ENCODE results near the gene RAD51B.

Gene RAD51B

GRCh38 chr14:68143341-68143841 lies 323.8 kb downstream of the RAD51B start:
- no peak for DNase-seq (ENCODE audit: low read depth in 2 of 2)

DNA sequence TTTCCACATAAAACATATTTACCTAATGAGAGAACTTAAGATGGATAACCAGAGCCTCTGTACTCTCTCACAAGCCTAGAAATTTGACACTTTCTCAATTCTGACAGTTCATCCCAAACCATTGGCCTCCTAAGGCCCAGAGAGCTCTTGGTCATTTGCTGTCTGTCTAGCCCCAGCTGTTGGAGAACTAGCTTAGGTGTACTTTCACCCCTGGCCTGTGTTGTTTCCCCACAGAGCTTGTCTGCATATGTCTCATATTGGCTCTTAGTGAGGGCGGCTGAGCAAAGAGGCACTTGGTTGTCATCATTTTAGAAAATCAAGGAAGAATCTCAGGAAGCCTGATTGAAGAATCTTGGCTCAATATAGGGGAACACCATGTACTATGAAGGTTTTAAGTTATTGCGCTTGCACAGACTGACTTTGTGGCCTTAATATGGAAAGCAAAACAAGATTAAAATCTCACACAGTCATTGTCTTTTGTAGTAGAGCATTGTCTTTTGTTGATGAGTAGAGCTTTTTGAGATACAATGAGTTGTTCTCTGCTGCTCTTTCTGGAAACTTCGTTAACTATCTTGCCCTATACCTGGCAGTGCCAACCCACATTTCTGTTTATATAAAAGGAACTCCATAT lies 324.6 kb downstream of the RAD51B start:
- no peak for DNase-seq (ENCODE audit: low read depth in 2 of 2)

- no peak for DNase-seq (ENCODE audit: low read depth in 2 of 2)
These were observed 325.5 kb downstream of the RAD51B start for GRCh38 chr14:68145036-68145435.

DNA sequence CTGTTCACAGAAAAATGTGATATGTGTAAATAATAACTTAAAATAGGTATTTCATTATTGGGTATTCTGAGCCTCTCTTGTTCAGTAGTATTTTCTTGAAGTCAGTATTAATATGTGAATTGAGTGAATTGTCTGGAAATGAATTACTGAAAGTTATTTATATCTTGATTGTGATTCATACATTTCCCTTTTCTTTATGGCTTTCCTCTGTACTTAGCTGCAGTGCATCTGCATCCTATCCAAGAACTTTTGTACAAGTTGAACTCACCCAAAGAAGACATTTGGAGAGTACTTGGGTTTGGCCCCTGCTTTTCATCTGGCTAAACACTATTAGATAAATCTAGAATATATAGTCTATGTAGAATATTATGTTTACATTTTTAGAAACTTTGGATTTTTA lies 326.0 kb downstream of the RAD51B start:
- no peak for DNase-seq (ENCODE audit: low read depth in 2 of 2)

- no peak for DNase-seq (ENCODE audit: low read depth in 2 of 2)
These were observed 327.2 kb downstream of the RAD51B start for GRCh38 chr14:68146818-68147217.

DNA sequence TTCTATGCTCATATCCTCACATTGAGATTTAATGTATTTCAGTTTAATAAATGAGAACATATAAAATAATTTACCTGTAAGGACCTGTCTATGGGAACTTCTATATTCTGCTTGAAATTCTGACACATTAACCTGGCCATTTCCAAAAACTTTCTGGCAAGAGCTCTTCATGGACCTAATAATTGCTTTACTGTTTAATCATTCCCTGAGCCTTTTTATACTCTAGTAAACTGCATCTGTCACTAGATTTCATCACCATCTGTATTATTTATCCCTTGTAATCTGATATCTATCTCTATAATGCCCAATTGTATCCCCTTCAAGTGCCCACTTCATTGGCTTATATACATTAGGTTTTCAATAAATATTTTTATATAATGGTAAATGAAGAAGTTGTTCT lies 327.7 kb downstream of the RAD51B start:
- DNase-seq (ENCODE audit: low read depth in 2 of 2) = no peak

DNA sequence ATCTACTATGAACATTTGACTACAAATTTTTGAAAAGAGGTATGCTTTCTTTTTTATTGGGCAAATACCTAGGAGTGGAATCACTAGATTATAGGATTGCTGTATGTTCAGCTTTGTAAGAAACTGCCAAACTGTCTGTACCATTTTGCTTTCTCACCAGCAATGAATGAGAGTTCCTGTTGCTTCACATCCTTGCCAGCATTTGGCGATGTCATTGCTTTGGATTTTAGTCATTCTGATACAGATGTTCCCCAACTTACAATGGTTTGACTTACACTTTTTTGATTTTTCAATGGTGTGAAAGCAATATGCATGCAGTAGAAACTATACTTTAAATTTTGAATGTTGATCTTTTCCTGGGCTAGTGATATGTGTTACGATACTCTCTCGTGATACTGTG lies 328.7 kb downstream of the RAD51B start:
- DNase-seq (ENCODE audit: low read depth in 2 of 2) = no peak

- DNase-seq (ENCODE audit: low read depth in 2 of 2) = no peak
These were observed 329.2 kb downstream of the RAD51B start for GRCh38 chr14:68148763-68149162.

- no peak for DNase-seq (ENCODE audit: low read depth in 2 of 2)
These were observed 333.7 kb downstream of the RAD51B start for GRCh38 chr14:68153275-68153674.

GRCh38 chr14:68154275-68154674 lies 334.7 kb downstream of the RAD51B start:
- DNase-seq (ENCODE audit: low read depth in 2 of 2) = no peak

DNA sequence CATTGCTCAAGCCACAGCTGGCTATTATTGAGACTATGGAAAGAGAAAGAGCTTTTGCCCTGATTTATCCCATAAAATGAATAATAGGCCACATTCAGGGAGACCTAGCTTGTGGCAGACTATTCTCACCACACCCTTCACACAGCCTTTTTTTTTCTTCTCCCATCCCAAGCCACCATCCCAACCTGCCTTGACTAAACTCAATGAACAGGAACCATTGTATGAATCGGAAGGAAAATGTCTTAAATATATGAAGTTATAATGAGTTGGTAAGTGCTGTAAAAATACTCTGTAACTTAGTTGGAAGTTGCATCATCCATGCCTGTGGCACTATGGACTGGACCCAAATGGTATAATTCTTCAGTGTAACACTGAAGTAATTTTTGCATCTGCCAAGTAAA lies 338.4 kb downstream of the RAD51B start:
- DNase-seq (ENCODE audit: low read depth in 2 of 2) = no peak

GRCh38 chr14:68158640-68159039 lies 339.1 kb downstream of the RAD51B start:
- no peak for DNase-seq (ENCODE audit: low read depth in 2 of 2)

DNA sequence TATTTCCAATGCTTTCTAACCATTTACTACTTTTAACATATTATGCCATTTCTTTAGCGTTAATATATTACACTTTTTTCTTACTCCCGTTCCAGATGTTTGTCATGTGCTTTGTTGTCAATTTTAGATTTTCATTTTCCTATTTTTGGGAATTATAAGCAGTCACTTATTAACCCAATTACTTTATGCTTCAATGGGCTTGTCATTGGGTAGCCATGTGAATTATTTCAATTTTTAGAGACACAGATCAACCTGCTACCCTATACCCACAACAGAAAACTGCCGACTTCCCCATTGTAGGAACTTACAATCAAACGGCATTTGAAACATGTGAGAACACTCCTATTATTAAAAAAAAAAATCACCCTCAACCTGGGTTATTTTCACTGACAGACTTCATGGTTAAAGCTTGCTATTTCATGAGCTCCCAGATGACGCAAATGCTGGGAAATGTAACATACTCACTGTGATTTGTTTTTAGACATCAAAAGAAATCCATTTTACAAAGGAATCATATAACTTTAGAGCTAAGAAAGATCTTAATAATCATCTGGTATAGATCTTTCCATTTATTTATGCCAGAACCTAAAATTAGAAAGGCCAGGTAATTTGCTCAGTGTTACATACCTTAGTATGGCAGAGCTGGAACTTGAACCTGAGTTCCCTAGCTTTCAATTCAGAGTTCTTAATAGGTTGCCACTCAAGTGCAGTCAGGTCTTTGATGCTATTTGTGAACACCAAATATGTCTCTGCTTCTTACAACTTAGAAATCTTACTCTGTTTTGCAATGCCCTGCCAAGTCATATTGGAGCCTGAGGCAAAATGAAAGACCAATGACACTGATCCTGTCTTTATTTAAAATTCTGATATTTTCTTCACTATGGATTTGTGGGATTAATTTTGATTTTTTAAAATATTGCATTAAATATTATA lies 340.4 kb downstream of the RAD51B start:
- no peak for DNase-seq (ENCODE audit: low read depth in 2 of 2)

DNA sequence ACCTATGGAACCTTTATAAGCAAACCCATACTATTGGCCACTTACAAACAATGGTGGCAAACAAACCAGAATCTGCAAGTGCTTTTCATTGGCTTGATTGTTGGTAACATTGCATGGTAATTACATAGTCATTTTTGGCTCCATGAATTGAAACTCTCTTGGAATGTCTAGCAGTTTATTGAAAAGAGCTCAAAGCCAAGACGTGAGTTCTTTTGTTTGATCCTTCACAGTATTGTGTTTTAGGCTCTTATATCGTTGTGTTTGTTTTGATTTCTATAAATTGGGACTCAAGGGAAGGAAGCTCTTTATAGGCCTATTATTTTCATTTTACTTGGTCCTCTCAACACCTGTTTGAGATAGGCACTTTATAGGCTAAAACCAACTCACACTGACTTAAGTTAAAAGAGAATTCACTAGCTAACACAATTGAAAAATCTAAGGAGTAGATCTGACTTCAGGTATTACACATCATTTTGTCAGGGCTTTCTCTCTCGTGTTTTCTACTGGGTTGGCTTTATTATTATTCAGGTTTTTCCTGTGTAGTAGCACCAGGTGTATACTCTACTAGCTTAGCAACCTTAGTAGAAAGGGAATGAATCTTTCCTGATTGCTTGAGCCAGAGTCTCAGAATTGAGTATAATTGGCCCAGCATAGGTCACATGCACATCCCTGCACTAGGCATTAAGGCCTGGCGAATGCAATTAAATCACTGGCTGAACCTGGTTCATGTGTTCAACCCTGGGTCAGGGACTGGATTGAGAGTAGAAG lies 341.4 kb downstream of the RAD51B start:
- no peak for DNase-seq (ENCODE audit: low read depth in 2 of 2)

DNA sequence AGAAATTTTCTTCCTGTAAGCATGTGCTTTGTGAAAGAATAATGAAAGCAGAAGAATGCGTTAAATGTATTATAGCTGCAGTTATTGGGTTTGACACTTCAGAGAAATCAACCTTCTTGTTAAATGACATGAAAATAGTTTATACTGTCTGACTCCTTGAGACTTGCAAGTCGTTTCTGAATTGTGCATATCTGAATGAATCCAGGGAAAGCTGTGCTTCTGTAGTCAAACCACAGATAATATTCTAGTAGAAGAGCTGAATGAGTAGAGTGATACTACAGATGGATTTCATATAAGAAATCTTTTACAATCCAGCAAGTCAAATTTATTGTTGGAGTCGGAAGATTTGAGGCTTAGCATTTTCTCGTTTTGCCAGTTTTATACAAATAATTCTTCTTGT lies 343.3 kb downstream of the RAD51B start:
- DNase-seq (ENCODE audit: low read depth in 2 of 2) = no peak

DNA sequence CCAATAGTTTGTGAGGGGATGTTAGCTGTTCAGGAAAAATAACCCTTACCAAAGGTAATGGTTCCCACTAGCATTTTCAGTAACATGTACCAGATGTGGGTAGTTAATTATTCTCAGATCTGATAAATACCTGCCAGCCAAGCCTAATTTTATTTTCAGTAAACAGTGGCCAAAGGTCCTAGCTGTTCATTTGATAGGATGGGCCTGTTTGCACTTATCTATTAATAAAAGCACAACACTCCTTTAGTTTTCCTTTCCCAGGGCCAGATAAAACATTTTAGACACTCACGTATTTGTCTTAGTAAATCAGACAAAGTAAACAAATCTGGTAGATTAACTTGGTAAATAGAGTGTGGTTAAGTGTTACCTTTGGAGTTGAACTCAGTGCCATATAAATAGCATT lies 345.1 kb downstream of the RAD51B start:
- no peak for DNase-seq (ENCODE audit: low read depth in 2 of 2)

- no peak for DNase-seq (ENCODE audit: low read depth in 2 of 2)
These were observed 345.8 kb downstream of the RAD51B start for GRCh38 chr14:68165274-68165843.

- DNase-seq (ENCODE audit: low read depth in 2 of 2) = no peak
These were observed 347.3 kb downstream of the RAD51B start for GRCh38 chr14:68166731-68167382.

- no peak for DNase-seq (ENCODE audit: low read depth in 2 of 2)
These were observed 348.0 kb downstream of the RAD51B start for GRCh38 chr14:68167383-68168087.

GRCh38 chr14:68168460-68169109 lies 349.0 kb downstream of the RAD51B start:
- no peak for DNase-seq (ENCODE audit: low read depth in 2 of 2)

Data from stimulated activated CD4-positive, alpha-beta T cell treated with anti-CD3 and anti-CD28 coated beads, Interleukin-12 subunit alpha, Interleukin-12 subunit beta, amount 100 ng/mL, for 24 hours (primary cell).